Neural cell (in vitro differentiated cells): Measurements from ENCODE around the gene ABCA13. TPM values are rescaled to one million over a fixed set of nuclear protein-coding genes. Genes with fewer than 3 reads are reported as not detected.

Experiments
- H2AFZ ChIP-seq: fragments of 200-600, 300-800 bp; sonication (generic), shearing (Covaris generic); 2 replicates; pipeline ENCODE4 v1.6.0; 2014; ENCODE audit warnings: low read depth, mild to moderate bottlenecking, antibody characterized with exemption, low read length, moderate library complexity
- H3F3A ChIP-seq: fragments of 200-600 bp; shearing (Covaris generic); 2 replicates; pipeline ENCODE4 v1.6.1; 2016; ENCODE audit warnings: mild to moderate bottlenecking, moderate library complexity, mixed read lengths, antibody characterized with exemption, low read length; ENCODE audit not compliant: insufficient read depth, poor library complexity, severe bottlenecking
- H3K27ac ChIP-seq: fragments of 200-600, 300-800 bp; sonication (generic), shearing (Covaris generic); 2 replicates; pipeline ENCODE4 v1.5.1; 2014; ENCODE audit warnings: mild to moderate bottlenecking, low read length, moderate library complexity
- H3K27me3 ChIP-seq: fragments of 300-800, 200-600 bp; sonication (generic), shearing (Covaris generic); 2 replicates; pipeline ENCODE4 v1.6.0; 2014; ENCODE audit warnings: mild to moderate bottlenecking, low read depth, low read length, moderate library complexity; ENCODE audit not compliant: insufficient read depth
- H3K36me3 ChIP-seq: fragments of 300-800, 200-600 bp; sonication (generic), shearing (Covaris generic); 2 replicates; pipeline ENCODE4 v1.5.1; 2014; ENCODE audit warnings: mild to moderate bottlenecking, antibody characterized with exemption, low read length, moderate library complexity; ENCODE audit not compliant: insufficient read depth
- H3K4me2 ChIP-seq: fragments of 300-800, 200-600 bp; sonication (generic), shearing (Covaris generic); 2 replicates; pipeline ENCODE4 v1.6.0; 2014; ENCODE audit warnings: mild to moderate bottlenecking, low read length
- H3K4me3 ChIP-seq: fragments of 300-800, 200-600 bp; sonication (generic), shearing (Covaris generic); 2 replicates; pipeline ENCODE4 v1.5.1; 2014; ENCODE audit warnings: mild to moderate bottlenecking, low read length, moderate library complexity
- H3K79me2 ChIP-seq: fragments of 200-600 bp; shearing (Covaris generic); replicated peaks from 2 replicates; pipeline ENCODE4 v1.6.0; 2014; ENCODE audit warnings: mild to moderate bottlenecking, low read length, moderate library complexity; ENCODE audit not compliant: insufficient read depth
- H3K9ac ChIP-seq: fragments of 300-800, 200-600 bp; sonication (generic), shearing (Covaris generic); 2 replicates; pipeline ENCODE4 v1.6.1; 2016; ENCODE audit warnings: mild to moderate bottlenecking, low read length, mixed read lengths
- H3K9me2 ChIP-seq: fragments of 200-600 bp; shearing (Covaris generic); 2 replicates; pipeline ENCODE4 v1.6.1; 2016; ENCODE audit warnings: mild to moderate bottlenecking, low read length, mixed read lengths; ENCODE audit not compliant: insufficient read depth
- H3K9me3 ChIP-seq: fragments of 200-600, 300-800 bp; sonication (generic), shearing (Covaris generic); 2 replicates; pipeline ENCODE4 v1.6.1; 2016; ENCODE audit warnings: mild to moderate bottlenecking, mixed run types, low read length, moderate library complexity, mixed read lengths
- H4K20me1 ChIP-seq: fragments of 200-600 bp; shearing (Covaris generic); 2 replicates; pipeline ENCODE4 v1.6.1; 2016; ENCODE audit warnings: mild to moderate bottlenecking, mixed run types; ENCODE audit not compliant: insufficient read depth
- EP300 ChIP-seq: fragments of 450-650 bp; conservative IDR thresholded peaks from 2 replicates; pipeline ENCODE4 v1.6.1; 2014; ENCODE audit warnings: antibody characterized with exemption, mild to moderate bottlenecking, moderate library complexity; ENCODE audit not compliant: poor library complexity, severe bottlenecking
- EZH2 ChIP-seq: fragments of 200-600, 300-800 bp; shearing (Covaris generic), sonication (generic); IDR thresholded peaks from 2 replicates; pipeline ENCODE4 v1.6.1; 2014; ENCODE audit warnings: antibody characterized with exemption, low read length, borderline replicate concordance, mild to moderate bottlenecking; ENCODE audit not compliant: insufficient read depth, poor library complexity, severe bottlenecking
- MXI1 ChIP-seq: fragments of 450-650 bp; conservative IDR thresholded peaks from 2 replicates; pipeline ENCODE4 v1.6.1; 2014; ENCODE audit warnings: antibody characterized with exemption, mild to moderate bottlenecking; ENCODE audit not compliant: poor library complexity, severe bottlenecking
- POLR2AphosphoS5 ChIP-seq: IDR thresholded peaks from 2 replicates; pipeline ENCODE4 v1.6.1; 2012
- RAD21 ChIP-seq: fragments of 450-650 bp; conservative IDR thresholded peaks from 2 replicates; pipeline ENCODE4 v1.6.1; 2014; ENCODE audit warnings: antibody characterized with exemption, mild to moderate bottlenecking, moderate library complexity
- SMC3 ChIP-seq: fragments of 450-650 bp; conservative IDR thresholded peaks from 2 replicates; pipeline ENCODE4 v1.6.1; 2014; ENCODE audit warnings: antibody characterized with exemption, mild to moderate bottlenecking, moderate library complexity; ENCODE audit not compliant: poor library complexity
- TAF1 ChIP-seq: IDR thresholded peaks from 2 replicates; pipeline ENCODE4 v1.6.1; 2012; ENCODE audit warnings: low read depth
- polyA plus RNA-seq: library from polyadenylated mRNA; depleted of rRNA; stranded (reverse); fragments of >200 nt; gene quantifications from 2 replicates; pipeline ENCODE4 v1.2.3, GENCODE V29; 2014
- TF ChIP-seq, protein P1 (sequence below): IDR thresholded peaks from 2 replicates; pipeline ENCODE4 v1.6.1; 2012; ENCODE audit warnings: borderline replicate concordance
- TF ChIP-seq, protein P2 (sequence below): fragments of 450-650 bp; IDR thresholded peaks from 2 replicates; pipeline ENCODE4 v1.5.1; 2014; ENCODE audit warnings: antibody characterized with exemption, mild to moderate bottlenecking, moderate library complexity; ENCODE audit not compliant: poor library complexity, severe bottlenecking

Gene ABCA13
- polyA plus RNA-seq, 1 donor from 2014 or later = 0.20 TPM

GRCh38 chr7:48587475-48587874 is 416.2 kb downstream of the ABCA13 start:
- Histone ChIP-seq H3K36me3 (no peaks in the 10 kb centered on the region), H4K20me1 (no peaks in the 10 kb centered on the region), H3K9ac (no peak overlapping the region), H3K27ac (no peak overlapping the region), H3K4me2 (no peak overlapping the region), H3K27me3 (no peaks in the 10 kb centered on the region), H3K9me3 (no peaks in the 10 kb centered on the region), H3K9me2 (no peaks in the 10 kb centered on the region), H3K79me2 (no peaks in the 10 kb centered on the region), H3K4me3 (no peak overlapping the region), H3F3A (no peaks in the 10 kb centered on the region), H2AFZ (no peak overlapping the region)
- no peak for TF ChIP-seq TAF1
- no peak for TF ChIP-seq RAD21
- TF ChIP-seq, protein P1, sequence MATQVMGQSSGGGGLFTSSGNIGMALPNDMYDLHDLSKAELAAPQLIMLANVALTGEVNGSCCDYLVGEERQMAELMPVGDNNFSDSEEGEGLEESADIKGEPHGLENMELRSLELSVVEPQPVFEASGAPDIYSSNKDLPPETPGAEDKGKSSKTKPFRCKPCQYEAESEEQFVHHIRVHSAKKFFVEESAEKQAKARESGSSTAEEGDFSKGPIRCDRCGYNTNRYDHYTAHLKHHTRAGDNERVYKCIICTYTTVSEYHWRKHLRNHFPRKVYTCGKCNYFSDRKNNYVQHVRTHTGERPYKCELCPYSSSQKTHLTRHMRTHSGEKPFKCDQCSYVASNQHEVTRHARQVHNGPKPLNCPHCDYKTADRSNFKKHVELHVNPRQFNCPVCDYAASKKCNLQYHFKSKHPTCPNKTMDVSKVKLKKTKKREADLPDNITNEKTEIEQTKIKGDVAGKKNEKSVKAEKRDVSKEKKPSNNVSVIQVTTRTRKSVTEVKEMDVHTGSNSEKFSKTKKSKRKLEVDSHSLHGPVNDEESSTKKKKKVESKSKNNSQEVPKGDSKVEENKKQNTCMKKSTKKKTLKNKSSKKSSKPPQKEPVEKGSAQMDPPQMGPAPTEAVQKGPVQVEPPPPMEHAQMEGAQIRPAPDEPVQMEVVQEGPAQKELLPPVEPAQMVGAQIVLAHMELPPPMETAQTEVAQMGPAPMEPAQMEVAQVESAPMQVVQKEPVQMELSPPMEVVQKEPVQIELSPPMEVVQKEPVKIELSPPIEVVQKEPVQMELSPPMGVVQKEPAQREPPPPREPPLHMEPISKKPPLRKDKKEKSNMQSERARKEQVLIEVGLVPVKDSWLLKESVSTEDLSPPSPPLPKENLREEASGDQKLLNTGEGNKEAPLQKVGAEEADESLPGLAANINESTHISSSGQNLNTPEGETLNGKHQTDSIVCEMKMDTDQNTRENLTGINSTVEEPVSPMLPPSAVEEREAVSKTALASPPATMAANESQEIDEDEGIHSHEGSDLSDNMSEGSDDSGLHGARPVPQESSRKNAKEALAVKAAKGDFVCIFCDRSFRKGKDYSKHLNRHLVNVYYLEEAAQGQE = no peak
- peak; percentile 86 for TF ChIP-seq EP300
- no peak for TF ChIP-seq MXI1
- peak; percentile 72 for TF ChIP-seq POLR2AphosphoS5
- TF ChIP-seq, protein P2, sequence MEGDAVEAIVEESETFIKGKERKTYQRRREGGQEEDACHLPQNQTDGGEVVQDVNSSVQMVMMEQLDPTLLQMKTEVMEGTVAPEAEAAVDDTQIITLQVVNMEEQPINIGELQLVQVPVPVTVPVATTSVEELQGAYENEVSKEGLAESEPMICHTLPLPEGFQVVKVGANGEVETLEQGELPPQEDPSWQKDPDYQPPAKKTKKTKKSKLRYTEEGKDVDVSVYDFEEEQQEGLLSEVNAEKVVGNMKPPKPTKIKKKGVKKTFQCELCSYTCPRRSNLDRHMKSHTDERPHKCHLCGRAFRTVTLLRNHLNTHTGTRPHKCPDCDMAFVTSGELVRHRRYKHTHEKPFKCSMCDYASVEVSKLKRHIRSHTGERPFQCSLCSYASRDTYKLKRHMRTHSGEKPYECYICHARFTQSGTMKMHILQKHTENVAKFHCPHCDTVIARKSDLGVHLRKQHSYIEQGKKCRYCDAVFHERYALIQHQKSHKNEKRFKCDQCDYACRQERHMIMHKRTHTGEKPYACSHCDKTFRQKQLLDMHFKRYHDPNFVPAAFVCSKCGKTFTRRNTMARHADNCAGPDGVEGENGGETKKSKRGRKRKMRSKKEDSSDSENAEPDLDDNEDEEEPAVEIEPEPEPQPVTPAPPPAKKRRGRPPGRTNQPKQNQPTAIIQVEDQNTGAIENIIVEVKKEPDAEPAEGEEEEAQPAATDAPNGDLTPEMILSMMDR = no peak
- no peak for TF ChIP-seq EZH2
- no peak for TF ChIP-seq SMC3

DNA sequence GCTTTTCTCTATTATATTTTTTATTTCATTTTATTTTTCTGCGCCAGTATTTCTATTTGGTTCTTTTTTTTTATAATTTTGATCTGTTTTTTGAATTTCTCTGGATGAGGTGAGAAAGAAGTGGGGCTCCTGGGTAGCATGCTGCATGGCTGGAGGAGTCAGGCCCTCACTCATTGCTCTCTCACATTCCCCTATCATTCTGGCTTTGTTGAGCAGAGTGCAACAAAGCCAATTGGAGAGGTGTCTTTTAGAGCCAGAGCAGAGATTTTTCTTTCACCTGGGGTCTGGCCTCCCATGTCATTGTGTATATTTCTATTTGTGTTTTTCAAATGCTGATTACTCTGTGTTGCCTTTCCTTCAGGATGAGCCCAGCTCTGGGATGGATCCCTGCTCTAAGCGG is 423.1 kb downstream of the ABCA13 start:
- H3K9me3 ChIP-seq = no peaks in the 10 kb centered on the region
- H3K27ac ChIP-seq = no peak overlapping the region
- no peaks in the 10 kb centered on the region for H3K9me2 ChIP-seq
- H3K36me3 ChIP-seq = no peaks in the 10 kb centered on the region
- no peak overlapping the region for H3K4me2 ChIP-seq
- H3K9ac ChIP-seq = no peak overlapping the region
- no peak for TF ChIP-seq EP300
- no peak for TF ChIP-seq EZH2
- TF ChIP-seq SMC3 = no peak
- no peak for TF ChIP-seq POLR2AphosphoS5
- TF ChIP-seq, protein P1 = no peak
- no peak for TF ChIP-seq RAD21
- no peaks in the 10 kb centered on the region for H3K27me3 ChIP-seq
- no peak overlapping the region for H3K4me3 ChIP-seq
- H3F3A ChIP-seq = no peaks in the 10 kb centered on the region
- no peaks in the 10 kb centered on the region for H3K79me2 ChIP-seq
- no peaks in the 10 kb centered on the region for H4K20me1 ChIP-seq
- H2AFZ ChIP-seq = no peak overlapping the region
